GM12878 (cell line): Measurements from ENCODE around the gene THOC6. TPM values are rescaled to one million over a fixed set of nuclear protein-coding genes. Genes with fewer than 3 reads are reported as not detected.

Experiments
- BHLHE40 ChIP-seq, 2 experiments: fragments of 450-650 bp in 1 of 2; IDR thresholded peaks; 2 replicates each; pipeline ENCODE4 v1.6.1; 2011 to 2017; ENCODE audit warnings: low read depth in 2 of 2, borderline replicate concordance in 1 of 2, improper control_type of control experiment in 1 of 2, low read length in 1 of 2, mild to moderate bottlenecking in 1 of 2
- EED ChIP-seq: sonication (generic); IDR thresholded peaks from 2 replicates; pipeline ENCODE4 v1.6.1; 2016; ENCODE audit warnings: antibody characterized with exemption, low read depth
- EZH2 ChIP-seq: IDR thresholded peaks from 2 replicates; pipeline ENCODE4 v1.6.1; 2012; ENCODE audit warnings: low read depth, mild to moderate bottlenecking, control low read depth, inconsistent platforms, low read length, borderline replicate concordance; ENCODE audit not compliant: control insufficient read depth
- GABPA ChIP-seq: IDR thresholded peaks from 2 replicates; pipeline ENCODE4 v1.6.1; 2014; ENCODE audit warnings: antibody characterized with exemption, low read depth, mild to moderate bottlenecking, inconsistent platforms
- NR2C2 ChIP-seq: IDR thresholded peaks from 2 replicates; pipeline ENCODE4 v1.6.1; 2011; ENCODE audit warnings: borderline replicate concordance, low read depth; ENCODE audit not compliant: control insufficient read depth, insufficient read length
- polyA plus RNA-seq, 11 experiments: library from polyadenylated mRNA; depleted of rRNA in 4 of 11; unstranded in 6 of 11; stranded (reverse) in 5 of 11; fragments of >200 nt; fragmentation: Nextera tagmentation in 4 of 11; fragmentation: Illumina TruSeq in 1 of 11; extraction: Ambion mirVana in 4 of 11; extraction: Trizol in 1 of 11; gene quantifications; 1 replicate in 1 of 11; 2 replicates in 10 of 11; pipeline versions ENCODE4 v1.2.1 to v1.2.3, GENCODE V29; 2011 to 2016; ENCODE audit warnings: inconsistent platforms in 2 of 11, missing spikeins in 2 of 11, low read depth in 1 of 11
- total RNA-seq, 4 experiments: library from RNA; depleted of rRNA in 3 of 4; stranded (reverse); fragments of >200 nt in 3 of 4; fragmentation: Illumina TruSeq in 1 of 4; extraction: Trizol in 1 of 4; gene quantifications; 2 replicates each; pipeline versions ENCODE4 v1.2.1 to v1.2.3, GENCODE V29; 2013 to 2021
- TF ChIP-seq, protein P1 (sequence below): IDR thresholded peaks from 2 replicates; pipeline ENCODE4 v1.6.1; 2012; ENCODE audit warnings: low read length, inconsistent platforms
- TF ChIP-seq, protein P2 (sequence below): fragments of 450-650 bp; conservative IDR thresholded peaks from 2 replicates; pipeline ENCODE4 v1.6.1; 2017; ENCODE audit warnings: mild to moderate bottlenecking, moderate library complexity

THOC6 gene
- total and polyA plus RNA-seq, 10 of the 15 experiments (the other 5 are each of a cell fraction or from before 2014, with no cell fraction given): 1.0 to 54.4 (median 27.9) TPM

GRCh38 chr16:3074860-3075522 is 51.2 kb downstream of the THOC6 start (continued):
- TF ChIP-seq EED (peak; percentile 38; the same call in 1 of the 2 replicates), EZH2 (no peak), NR2C2 (no peak), GABPA (no peak), BHLHE40 (IDR thresholded peaks at IDR 0.05; ENCODE audit: borderline replicate concordance in 1 of 2, low read depth in 2 of 2, low read length in 1 of 2) (peak; percentile 79; a peak in 3 of 4 replicates)
- TF ChIP-seq, protein P1, sequence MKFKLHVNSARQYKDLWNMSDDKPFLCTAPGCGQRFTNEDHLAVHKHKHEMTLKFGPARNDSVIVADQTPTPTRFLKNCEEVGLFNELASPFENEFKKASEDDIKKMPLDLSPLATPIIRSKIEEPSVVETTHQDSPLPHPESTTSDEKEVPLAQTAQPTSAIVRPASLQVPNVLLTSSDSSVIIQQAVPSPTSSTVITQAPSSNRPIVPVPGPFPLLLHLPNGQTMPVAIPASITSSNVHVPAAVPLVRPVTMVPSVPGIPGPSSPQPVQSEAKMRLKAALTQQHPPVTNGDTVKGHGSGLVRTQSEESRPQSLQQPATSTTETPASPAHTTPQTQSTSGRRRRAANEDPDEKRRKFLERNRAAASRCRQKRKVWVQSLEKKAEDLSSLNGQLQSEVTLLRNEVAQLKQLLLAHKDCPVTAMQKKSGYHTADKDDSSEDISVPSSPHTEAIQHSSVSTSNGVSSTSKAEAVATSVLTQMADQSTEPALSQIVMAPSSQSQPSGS: no peak; the same call in 1 of the 2 replicates
- TF ChIP-seq, protein P2, sequence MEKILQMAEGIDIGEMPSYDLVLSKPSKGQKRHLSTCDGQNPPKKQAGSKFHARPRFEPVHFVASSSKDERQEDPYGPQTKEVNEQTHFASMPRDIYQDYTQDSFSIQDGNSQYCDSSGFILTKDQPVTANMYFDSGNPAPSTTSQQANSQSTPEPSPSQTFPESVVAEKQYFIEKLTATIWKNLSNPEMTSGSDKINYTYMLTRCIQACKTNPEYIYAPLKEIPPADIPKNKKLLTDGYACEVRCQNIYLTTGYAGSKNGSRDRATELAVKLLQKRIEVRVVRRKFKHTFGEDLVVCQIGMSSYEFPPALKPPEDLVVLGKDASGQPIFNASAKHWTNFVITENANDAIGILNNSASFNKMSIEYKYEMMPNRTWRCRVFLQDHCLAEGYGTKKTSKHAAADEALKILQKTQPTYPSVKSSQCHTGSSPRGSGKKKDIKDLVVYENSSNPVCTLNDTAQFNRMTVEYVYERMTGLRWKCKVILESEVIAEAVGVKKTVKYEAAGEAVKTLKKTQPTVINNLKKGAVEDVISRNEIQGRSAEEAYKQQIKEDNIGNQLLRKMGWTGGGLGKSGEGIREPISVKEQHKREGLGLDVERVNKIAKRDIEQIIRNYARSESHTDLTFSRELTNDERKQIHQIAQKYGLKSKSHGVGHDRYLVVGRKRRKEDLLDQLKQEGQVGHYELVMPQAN: no peak
